B cell (primary cell): ENCODE measurements around the gene FMO3.

Experiments used
- CTCF ChIP-seq: fragments of 200-600 bp; IDR thresholded peaks from one replicate; pipeline ENCODE4 v1.8.0; 2022; ENCODE audit warnings: antibody characterized with exemption, mild to moderate bottlenecking
- EZH2 ChIP-seq: IDR thresholded peaks from 2 replicates; pipeline ENCODE4 v1.6.1; 2012; ENCODE audit warnings: borderline replicate concordance, low read depth, mild to moderate bottlenecking, moderate library complexity, low read length; ENCODE audit not compliant: insufficient read depth, poor library complexity, severe bottlenecking

- TF ChIP-seq CTCF = no peak
- no peak for TF ChIP-seq EZH2
These were observed 43.7 kb downstream of the FMO3 start for GRCh38 chr1:171134204-171134923.
